GM12878 (cell line): ENCODE measurements around the gene ISOC2. TPM values are rescaled to one million over a fixed set of nuclear protein-coding genes. Genes with fewer than 3 reads are reported as not detected.
A peak's percentile ranks its signal among the peaks of the same experiment; 100 is the strongest.

Source experiments
- ATAC-seq: fragments of 200-7000 bp; cut with Tn5 transposase; 3 replicates; pipeline ENCODE4 v1.9.1; 2020; ENCODE audit warnings: mild to moderate bottlenecking, moderate library complexity
- BruUV-seq: library from RNA; stranded (reverse); fragments of 400-500 nt; replicated peaks from 2 replicates; lab custom pipeline; 2021; lab: Mats Ljungman, UMichigan
- CTCF ChIA-PET: fragments of 300-600 bp; sonication (Branson Sonifier 250); formaldehyde crosslinking; extraction: SDS; loops from one replicate; lab custom pipeline; 2021; ENCODE audit warnings: inconsistent platforms; lab: Yijun Ruan, JAX
- POLR2A ChIA-PET: fragments of 350-600 bp; formaldehyde crosslinking; extraction: SDS; loops from one replicate; lab custom pipeline; 2021; ENCODE audit warnings: inconsistent platforms; lab: Charles Lee
- RAD21 ChIA-PET: fragments of 300-600 bp; sonication (Branson Sonifier 250); formaldehyde crosslinking; loops from one replicate; lab custom pipeline; 2023; ENCODE audit warnings: antibody characterized with exemption; ENCODE audit not compliant: unreplicated experiment; lab: Charles Lee
- SMC1A ChIA-PET: fragments of 300-600 bp; sonication (Branson Sonifier 250); formaldehyde crosslinking; loops from one replicate; lab custom pipeline; 2023; ENCODE audit not compliant: unreplicated experiment, uncharacterized antibody; lab: Charles Lee
- DNase-seq: peaks from one replicate; pipeline ENCODE4 v3.0.0-alpha.2; 2011; ENCODE audit warnings: low read depth, low spot score
- FAIRE-seq: peaks from 3 replicates; lab custom pipeline; 2011; peaks lifted over from hg19 to GRCh38; lab: Jason Lieb, UNC
- H2AFZ ChIP-seq: 2 replicates; pipeline ENCODE4 v1.6.0; 2011; ENCODE audit warnings: low read depth, low read length, control low read depth; ENCODE audit not compliant: control insufficient read depth
- H3K27ac ChIP-seq: 2 replicates; pipeline ENCODE4 v1.5.1; 2011; ENCODE audit warnings: control low read depth; ENCODE audit not compliant: control insufficient read depth, insufficient read depth
- H3K27me3 ChIP-seq, 2 experiments: replicated peaks in 1 of 2; 2 replicates each; pipeline versions ENCODE4 v1.6.0 to v1.6.1; 2011; ENCODE audit warnings: low read length in 1 of 2; ENCODE audit not compliant: control insufficient read depth in 2 of 2, insufficient read depth in 2 of 2
- H3K36me3 ChIP-seq, 2 experiments: 2 replicates each; pipeline ENCODE4 v1.5.1; 2011; ENCODE audit warnings: low read length in 1 of 2; ENCODE audit not compliant: control insufficient read depth in 2 of 2, insufficient read depth in 2 of 2
- H3K4me1 ChIP-seq: 2 replicates; pipeline ENCODE4 v1.6.1; 2011; ENCODE audit warnings: mild to moderate bottlenecking, low read length, moderate library complexity, mixed read lengths; ENCODE audit not compliant: control insufficient read depth, insufficient read depth
- H3K4me2 ChIP-seq: 2 replicates; pipeline ENCODE4 v1.6.0; 2011; ENCODE audit warnings: control low read depth; ENCODE audit not compliant: control insufficient read depth, insufficient read depth
- H3K4me3 ChIP-seq: fragments of 200-600 bp; sonication (generic); 2 replicates; pipeline ENCODE4 v1.5.1; 2016
- H3K79me2 ChIP-seq: 2 replicates; pipeline ENCODE4 v1.6.0; 2011; ENCODE audit warnings: low read length; ENCODE audit not compliant: control insufficient read depth, insufficient read depth
- H3K9ac ChIP-seq: 2 replicates; pipeline ENCODE4 v1.8.0; 2011; ENCODE audit warnings: low read length, control low read depth, mixed read lengths; ENCODE audit not compliant: control insufficient read depth, insufficient read depth
- H3K9me3 ChIP-seq: replicated peaks from 3 replicates; pipeline ENCODE4 v1.5.1; 2011; ENCODE audit warnings: mild to moderate bottlenecking, low read length; ENCODE audit not compliant: control insufficient read depth, insufficient read depth
- H4K20me1 ChIP-seq: 2 replicates; pipeline ENCODE4 v1.6.0; 2011; ENCODE audit not compliant: control insufficient read depth, insufficient read depth
- BHLHE40 ChIP-seq, 2 experiments: fragments of 450-650 bp in 1 of 2; IDR thresholded peaks; 2 replicates each; pipeline ENCODE4 v1.6.1; 2011 to 2017; ENCODE audit warnings: low read depth in 2 of 2, borderline replicate concordance in 1 of 2, improper control_type of control experiment in 1 of 2, low read length in 1 of 2, mild to moderate bottlenecking in 1 of 2
- CTCF ChIP-seq, 3 experiments: IDR thresholded peaks in 2 of 3; conservative IDR thresholded peaks in 1 of 3; 2 replicates each; pipeline ENCODE4 v1.5.1; 2011; ENCODE audit warnings: low read depth in 3 of 3, low read length in 3 of 3, mild to moderate bottlenecking in 3 of 3, control low read depth in 2 of 3, moderate library complexity in 2 of 3, inconsistent platforms in 1 of 3, mixed read lengths in 1 of 3; ENCODE audit not compliant: control insufficient read depth in 2 of 3, insufficient read depth in 1 of 3; ENCODE audit errors: extremely low read depth in 1 of 3
- DPF2 ChIP-seq: fragments of 450-650 bp; IDR thresholded peaks from 2 replicates; pipeline ENCODE4 v1.6.1; 2017; ENCODE audit warnings: mild to moderate bottlenecking
- ELK1 ChIP-seq: IDR thresholded peaks from 2 replicates; pipeline ENCODE4 v1.6.1; 2012; ENCODE audit warnings: low read depth, low read length, improper control_type of control experiment
- GATAD2B ChIP-seq: fragments of 450-650 bp; conservative IDR thresholded peaks from 2 replicates; pipeline ENCODE4 v1.6.1; 2017; ENCODE audit warnings: low read depth, mild to moderate bottlenecking, moderate library complexity
- NR2F1 ChIP-seq: fragments of 450-650 bp; conservative IDR thresholded peaks from 2 replicates; pipeline ENCODE4 v1.6.1; 2017; ENCODE audit warnings: mild to moderate bottlenecking
- RAD21 ChIP-seq: IDR thresholded peaks from 2 replicates; pipeline ENCODE4 v1.6.1; 2011; ENCODE audit warnings: mild to moderate bottlenecking, low read depth, low read length, moderate library complexity; ENCODE audit not compliant: insufficient read depth
- SMARCA5 ChIP-seq: fragments of 450-650 bp; IDR thresholded peaks from 2 replicates; pipeline ENCODE4 v1.6.1; 2017; ENCODE audit warnings: mild to moderate bottlenecking
- SMC3 ChIP-seq: IDR thresholded peaks from 2 replicates; pipeline ENCODE4 v1.6.1; 2011; ENCODE audit warnings: low read length, improper control_type of control experiment, borderline replicate concordance
- SREBF1 ChIP-seq: IDR thresholded peaks from 2 replicates; pipeline ENCODE4 v1.6.1; 2012; ENCODE audit warnings: mild to moderate bottlenecking, low read length
- YY1 ChIP-seq: IDR thresholded peaks from 2 replicates; pipeline ENCODE4 v1.6.1; 2011; ENCODE audit warnings: low read depth, mild to moderate bottlenecking, low read length
- ZNF274 ChIP-seq: IDR thresholded peaks from one replicate; pipeline ENCODE4 v1.8.0; 2011; ENCODE audit not compliant: insufficient read length, insufficient read depth
- WGBS: methylation state at CpG from one replicate; pipeline ENCODE4 v1.1.6; 2016; ENCODE audit warnings: low lambda C conversion rate; ENCODE audit not compliant: insufficient replicate concordance, insufficient coverage; ENCODE audit errors: missing lambda C conversion rate; 5-methylcytosine and 5-hydroxymethylcytosine counted together
- in situ Hi-C: fragments of 300-500 bp; cut with MboI; formaldehyde crosslinking; loops from 9 replicates; pipeline ENCODE4 v1.14.3; 2018; ENCODE audit warnings: mixed read lengths
- intact Hi-C: fragments of 100-400 bp; cut with micrococcal nuclease; formaldehyde crosslinking; loops from one replicate; pipeline ENCODE4 v1.14.2; 2022; ENCODE audit not compliant: unreplicated experiment
- polyA plus RNA-seq, 11 experiments: library from polyadenylated mRNA; depleted of rRNA in 4 of 11; unstranded in 6 of 11; stranded (reverse) in 5 of 11; fragments of >200 nt; fragmentation: Nextera tagmentation in 4 of 11; fragmentation: Illumina TruSeq in 1 of 11; extraction: Ambion mirVana in 4 of 11; extraction: Trizol in 1 of 11; gene quantifications; 1 replicate in 1 of 11; 2 replicates in 10 of 11; pipeline versions ENCODE4 v1.2.1 to v1.2.3, GENCODE V29; 2011 to 2016; ENCODE audit warnings: inconsistent platforms in 2 of 11, missing spikeins in 2 of 11, low read depth in 1 of 11
- total RNA-seq, 4 experiments: library from RNA; depleted of rRNA in 3 of 4; stranded (reverse); fragments of >200 nt in 3 of 4; fragmentation: Illumina TruSeq in 1 of 4; extraction: Trizol in 1 of 4; gene quantifications; 2 replicates each; pipeline versions ENCODE4 v1.2.1 to v1.2.3, GENCODE V29; 2013 to 2021

The ISOC2 gene
- total and polyA plus RNA-seq, 10 of the 15 experiments (the other 5 are each of a cell fraction or from before 2014, with no cell fraction given), result 0.72 to 238 (median 56.9) TPM

DNA sequence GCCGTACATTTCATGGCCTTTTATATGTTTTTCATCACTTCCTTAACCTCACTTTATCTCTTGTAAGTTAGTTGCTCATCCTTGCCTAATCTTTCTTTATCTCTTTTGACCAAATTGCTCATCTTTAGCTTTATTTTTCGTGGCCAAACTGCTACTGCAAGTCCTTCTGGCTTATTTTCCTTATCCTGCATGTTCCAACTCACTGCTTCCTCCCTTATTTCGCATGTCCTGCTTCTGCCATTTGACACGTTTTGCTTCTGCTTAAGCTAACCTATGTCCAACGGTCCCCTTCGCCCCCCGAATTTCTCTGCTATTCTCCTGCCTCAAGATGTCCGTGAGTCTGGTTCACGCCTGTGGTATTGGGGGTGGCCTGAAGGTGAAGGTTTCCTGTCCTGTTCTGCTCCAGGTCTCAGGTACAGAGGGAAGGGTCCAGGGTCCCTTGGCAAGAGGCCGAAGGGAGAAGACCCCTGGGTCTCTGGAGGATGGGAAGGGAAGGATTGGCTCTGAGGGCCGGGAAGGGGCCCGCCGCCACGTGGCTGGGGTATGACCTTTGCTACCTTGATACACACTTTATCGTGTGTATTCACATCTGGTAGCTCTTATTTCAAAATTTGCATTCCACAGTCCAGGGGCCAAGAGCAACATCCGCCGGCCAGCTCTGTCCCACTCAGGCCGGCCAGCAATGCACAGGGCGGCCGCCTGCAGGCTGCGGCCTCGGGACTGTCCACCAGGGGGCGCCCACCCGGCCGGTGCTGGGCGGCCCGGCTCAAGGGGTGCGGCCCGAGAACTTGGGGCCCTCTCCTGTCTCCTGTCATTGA, 6.0 kb upstream of the ISOC2 start:
- SMC1A ChIA-PET, result interaction anchor here (0.6 to 2.3 kb wide), 6 partner anchors 9 to 270 kb away, joined by 3 to 19 read pairs (median 6); partner anchors contain the start of genes NLRP9, ZNF628 and ZNF784
- H3K79me2 ChIP-seq, result no peaks in the 10 kb centered on the region
- no peak overlapping the region for H3K4me3 ChIP-seq
- H3K9me3 ChIP-seq, result no peaks in the 10 kb centered on the region
- no peak overlapping the region for H3K4me2 ChIP-seq
- no TSS peak for BruUV-seq
- no peaks in the 10 kb centered on the region for H3K27me3 ChIP-seq
- TF ChIP-seq ELK1, result no peak
- peak; percentile 84 to 94 (median 91) for TF ChIP-seq CTCF (IDR thresholded peaks at IDR 0.05 in 2 of 3, conservative IDR thresholded peaks at IDR 0.05 in 1 of 3; ENCODE audit: control insufficient read depth in 2 of 3, extremely low read depth in 1 of 3, insufficient read depth in 1 of 3, low read depth in 3 of 3, low read length in 3 of 3)
- 0 out of 2 replicates have a peak, but pooled peaks have one; percentile 33 for TF ChIP-seq GATAD2B
- peak; percentile 24 to 34; a peak in 2 of 4 replicates for TF ChIP-seq BHLHE40 (IDR thresholded peaks at IDR 0.05; ENCODE audit: borderline replicate concordance in 1 of 2, low read depth in 2 of 2, low read length in 1 of 2)
- TF ChIP-seq NR2F1, result no peak
- peak; percentile 77 for TF ChIP-seq SMC3
- TF ChIP-seq SMARCA5, result 0 out of 2 replicates have a peak, but pooled peaks have one; percentile 52
- TF ChIP-seq DPF2, result 0 out of 2 replicates have a peak, but pooled peaks have one; percentile 33
- TF ChIP-seq SREBF1, result no peak
- TF ChIP-seq YY1, result peak; percentile 81
- peak; percentile 63 for TF ChIP-seq RAD21
- no peak for TF ChIP-seq ZNF274
- TF ChIP-seq, all 136 proteins: peak for 8
- 25% methylated on average over 25 of the region's 29 CpGs for WGBS
- H3K27ac ChIP-seq, result no peak overlapping the region
- ChIA-PET CTCF (interaction anchor here (0.6 to 4.8 kb wide), 25 partner anchors 8 to 793 kb away, joined by 3 to 88 read pairs (median 4); partner anchors contain the start of genes KMT5C, NAT14, TMEM238 and ZNF628), RAD21 (interaction anchor here (0.6 to 2.8 kb wide), 8 partner anchors 9 to 164 kb away, joined by 3 to 34 read pairs (median 6); partner anchors contain the start of genes NAT14, ZNF628, ZNF784 and ZNF865), POLR2A (interaction anchor here (0.7 to 2.6 kb wide), 2 partner anchors 9 to 1777 kb away, joined by 3 to 8 read pairs; partner anchors contain the start of gene ZNF628)
- FAIRE-seq, result no peak
- no peak for DNase-seq
- H3K9ac ChIP-seq, result no peak overlapping the region
- intact Hi-C loops, result loop anchor here (1.0 to 5.0 kb wide), 2 partner anchors 37 to 165 kb away; no protein-coding TSS in a partner anchor
- ATAC-seq, result peak; percentile 99
- H3K36me3 ChIP-seq, result no peaks in the 10 kb centered on the region
- H4K20me1 ChIP-seq, result no peaks in the 10 kb centered on the region
- H3K4me1 ChIP-seq, result no peaks in the 10 kb centered on the region
- in situ Hi-C loops, result no loop called here
- H2AFZ ChIP-seq, result no peak overlapping the region; the same call in 1 of the 2 replicates
